GM21423 (cell line): ENCODE results near the gene TTLL3.
"Not testable (repeated sequence)": the region's sequence is repeated elsewhere in the genome, so short reads cannot be mapped to it uniquely, and the experiment has no call there.

Experiments used
- ATAC-seq: cut with Tn5 transposase; IDR thresholded peaks from one replicate; pipeline ENCODE4 v1.9.1; 2021; ENCODE audit warnings: mild to moderate bottlenecking, moderate library complexity; ENCODE audit not compliant: unreplicated experiment

Gene TTLL3

GRCh38 chr3:9809615-9810432 lies at the start of gene TTLL3:
TSS of gene TTLL3 (plus strand) at chr3:9810262. CDS start at chr3:9810662, 400 bp downstream.
- ATAC-seq = peak; percentile 38

GRCh38 chr3:9760779-9761505 lies 49.1 kb upstream of the TTLL3 start:
- no peak for ATAC-seq

- ATAC-seq = no peak
Measured at GRCh38 chr3:9761919-9762318, 48.1 kb upstream of the TTLL3 start.

GRCh38 chr3:9762871-9763270 lies 47.2 kb upstream of the TTLL3 start:
- no peak for ATAC-seq

- no peak for ATAC-seq
Measured at GRCh38 chr3:9765865-9766264, 44.2 kb upstream of the TTLL3 start.

GRCh38 chr3:9767418-9767817 lies 42.6 kb upstream of the TTLL3 start:
- no peak for ATAC-seq

- ATAC-seq = no peak
Measured at GRCh38 chr3:9768141-9768775, 41.8 kb upstream of the TTLL3 start.

GRCh38 chr3:9769012-9769411 lies 41.0 kb upstream of the TTLL3 start:
- ATAC-seq = no peak

GRCh38 chr3:9769426-9770275 lies 40.4 kb upstream of the TTLL3 start, which contains the start of gene CAMK1:
TSS of gene CAMK1 (minus strand) at chr3:9769947. CDS start at chr3:9767749, 2,198 bp downstream.
- ATAC-seq = peak; percentile 62

- no peak for ATAC-seq
Measured at GRCh38 chr3:9770276-9770812, 39.7 kb upstream of the TTLL3 start.

- ATAC-seq = not testable (repeated sequence)
Measured at GRCh38 chr3:9771007-9771406, 39.1 kb upstream of the TTLL3 start.

- no peak for ATAC-seq
Measured at GRCh38 chr3:9776896-9777693, 33.0 kb upstream of the TTLL3 start.

GRCh38 chr3:9777694-9778021 lies 32.4 kb upstream of the TTLL3 start:
- no peak for ATAC-seq

GRCh38 chr3:9778143-9779074 lies 31.7 kb upstream of the TTLL3 start:
- ATAC-seq = no peak

- ATAC-seq = no peak
Measured at GRCh38 chr3:9779075-9779593, 30.9 kb upstream of the TTLL3 start.

GRCh38 chr3:9779721-9780457 lies 30.2 kb upstream of the TTLL3 start:
- peak; percentile 66 for ATAC-seq

- no peak for ATAC-seq
Measured at GRCh38 chr3:9780458-9780812, 29.6 kb upstream of the TTLL3 start.

- no peak for ATAC-seq
Measured at GRCh38 chr3:9780910-9781309, 29.2 kb upstream of the TTLL3 start.
